Stimulated activated CD8-positive, alpha-beta memory T cell treated with anti-CD3 and anti-CD28 coated beads, Interleukin-4, amount 100 ng/mL, for 4 hours (primary cell): Measurements from ENCODE around the gene USP17L29.
A peak's percentile ranks its signal among the peaks of the same experiment; 100 is the strongest.
"Not testable (repeated sequence)": the region's sequence is repeated elsewhere in the genome, so short reads cannot be mapped to it uniquely, and the experiment has no call there.

Experiments
- DNase-seq, 2 donors: peaks; one replicate each; pipeline ENCODE4 v3.0.0-alpha.2; 2020; ENCODE audit warnings: low read depth in 2 of 2, low spot score in 1 of 2

Gene USP17L29

GRCh38 chr4:9353338-9353737, at the start of gene USP17L29:
TSS of gene USP17L29 (plus strand) at chr4:9353638. CDS start at chr4:9353638, 0 bp downstream.
- not testable (repeated sequence) for DNase-seq

GRCh38 chr4:9324191-9324590, 29.2 kb upstream of the USP17L29 start:
- DNase-seq: not testable (repeated sequence)

GRCh38 chr4:9324865-9325264, 28.6 kb upstream of the USP17L29 start, which contains the start of gene USP17L24:
TSS of gene USP17L24 (plus strand) at chr4:9325165. CDS start at chr4:9325165, 0 bp downstream.
- not testable (repeated sequence) for DNase-seq

GRCh38 chr4:9329611-9330010, 23.8 kb upstream of the USP17L29 start, which contains the start of gene USP17L25:
TSS of gene USP17L25 (plus strand) at chr4:9329911. CDS start at chr4:9329911, 0 bp downstream.
- DNase-seq: not testable (repeated sequence)

- not testable (repeated sequence) for DNase-seq
These were observed 19.1 kb upstream of the USP17L29 start, which contains the start of gene USP17L26 for GRCh38 chr4:9334358-9334757. TSS of gene USP17L26 (plus strand) at chr4:9334658. CDS start at chr4:9334658, 0 bp downstream.

- not testable (repeated sequence) for DNase-seq
These were observed 14.3 kb upstream of the USP17L29 start, which contains the start of gene USP17L5 for GRCh38 chr4:9339103-9339502. TSS of gene USP17L5 (plus strand) at chr4:9339403. CDS start at chr4:9339403, 0 bp downstream.

- DNase-seq: not testable (repeated sequence)
These were observed 9.6 kb upstream of the USP17L29 start, which contains the start of gene USP17L27 for GRCh38 chr4:9343848-9344247. TSS of gene USP17L27 (plus strand) at chr4:9344148. CDS start at chr4:9344148, 0 bp downstream.

- not testable (repeated sequence) for DNase-seq
These were observed 4.8 kb upstream of the USP17L29 start, which contains the start of gene USP17L28 for GRCh38 chr4:9348593-9348992. TSS of gene USP17L28 (plus strand) at chr4:9348893. CDS start at chr4:9348893, 0 bp downstream.

- DNase-seq: not testable (repeated sequence)
These were observed 2.6 kb upstream of the USP17L29 start for GRCh38 chr4:9350866-9351265.

GRCh38 chr4:9362829-9363228, 9.4 kb downstream of the USP17L29 start, which contains the start of gene USP17L30:
TSS of gene USP17L30 (plus strand) at chr4:9363129. CDS start at chr4:9363129, 0 bp downstream.
- DNase-seq: not testable (repeated sequence)

GRCh38 chr4:9379881-9380280, 26.4 kb downstream of the USP17L29 start:
- DNase-seq: not testable (repeated sequence)

- DNase-seq: peak in 1 of 2 donors; percentile 6
These were observed 27.6 kb downstream of the USP17L29 start for GRCh38 chr4:9381012-9381534.

GRCh38 chr4:9384126-9384525, 30.7 kb downstream of the USP17L29 start:
- DNase-seq: no peak

GRCh38 chr4:9389001-9389400, 35.6 kb downstream of the USP17L29 start:
- not testable (repeated sequence) for DNase-seq
